GM12878 (cell line): ENCODE data around the gene TRIL. TPM values are rescaled to one million over a fixed set of nuclear protein-coding genes. Genes with fewer than 3 reads are reported as not detected.
A peak's percentile ranks its signal among the peaks of the same experiment; 100 is the strongest.

Source experiments
- ATAC-seq: fragments of 200-7000 bp; cut with Tn5 transposase; 3 replicates; pipeline ENCODE4 v1.9.1; 2020; ENCODE audit warnings: mild to moderate bottlenecking, moderate library complexity
- BruUV-seq: library from RNA; stranded (reverse); fragments of 400-500 nt; replicated peaks from 2 replicates; lab custom pipeline; 2021; lab: Mats Ljungman, UMichigan
- CTCF ChIA-PET: fragments of 300-600 bp; sonication (Branson Sonifier 250); formaldehyde crosslinking; extraction: SDS; loops from one replicate; lab custom pipeline; 2021; ENCODE audit warnings: inconsistent platforms; lab: Yijun Ruan, JAX
- POLR2A ChIA-PET: fragments of 350-600 bp; formaldehyde crosslinking; extraction: SDS; loops from one replicate; lab custom pipeline; 2021; ENCODE audit warnings: inconsistent platforms; lab: Charles Lee
- RAD21 ChIA-PET: fragments of 300-600 bp; sonication (Branson Sonifier 250); formaldehyde crosslinking; loops from one replicate; lab custom pipeline; 2023; ENCODE audit warnings: antibody characterized with exemption; ENCODE audit not compliant: unreplicated experiment; lab: Charles Lee
- SMC1A ChIA-PET: fragments of 300-600 bp; sonication (Branson Sonifier 250); formaldehyde crosslinking; loops from one replicate; lab custom pipeline; 2023; ENCODE audit not compliant: unreplicated experiment, uncharacterized antibody; lab: Charles Lee
- DNase-seq: peaks from one replicate; pipeline ENCODE4 v3.0.0-alpha.2; 2011; ENCODE audit warnings: low read depth, low spot score
- FAIRE-seq: peaks from 3 replicates; lab custom pipeline; 2011; peaks lifted over from hg19 to GRCh38; lab: Jason Lieb, UNC
- H2AFZ ChIP-seq: 2 replicates; pipeline ENCODE4 v1.6.0; 2011; ENCODE audit warnings: low read depth, low read length, control low read depth; ENCODE audit not compliant: control insufficient read depth
- H3K27ac ChIP-seq: 2 replicates; pipeline ENCODE4 v1.5.1; 2011; ENCODE audit warnings: control low read depth; ENCODE audit not compliant: control insufficient read depth, insufficient read depth
- H3K27me3 ChIP-seq, 2 experiments: replicated peaks in 1 of 2; 2 replicates each; pipeline versions ENCODE4 v1.6.0 to v1.6.1; 2011; ENCODE audit warnings: low read length in 1 of 2; ENCODE audit not compliant: control insufficient read depth in 2 of 2, insufficient read depth in 2 of 2
- H3K36me3 ChIP-seq, 2 experiments: 2 replicates each; pipeline ENCODE4 v1.5.1; 2011; ENCODE audit warnings: low read length in 1 of 2; ENCODE audit not compliant: control insufficient read depth in 2 of 2, insufficient read depth in 2 of 2
- H3K4me1 ChIP-seq: 2 replicates; pipeline ENCODE4 v1.6.1; 2011; ENCODE audit warnings: mild to moderate bottlenecking, low read length, moderate library complexity, mixed read lengths; ENCODE audit not compliant: control insufficient read depth, insufficient read depth
- H3K4me2 ChIP-seq: 2 replicates; pipeline ENCODE4 v1.6.0; 2011; ENCODE audit warnings: control low read depth; ENCODE audit not compliant: control insufficient read depth, insufficient read depth
- H3K4me3 ChIP-seq: fragments of 200-600 bp; sonication (generic); 2 replicates; pipeline ENCODE4 v1.5.1; 2016
- H3K79me2 ChIP-seq: 2 replicates; pipeline ENCODE4 v1.6.0; 2011; ENCODE audit warnings: low read length; ENCODE audit not compliant: control insufficient read depth, insufficient read depth
- H3K9ac ChIP-seq: 2 replicates; pipeline ENCODE4 v1.8.0; 2011; ENCODE audit warnings: low read length, control low read depth, mixed read lengths; ENCODE audit not compliant: control insufficient read depth, insufficient read depth
- H3K9me3 ChIP-seq: replicated peaks from 3 replicates; pipeline ENCODE4 v1.5.1; 2011; ENCODE audit warnings: mild to moderate bottlenecking, low read length; ENCODE audit not compliant: control insufficient read depth, insufficient read depth
- H4K20me1 ChIP-seq: 2 replicates; pipeline ENCODE4 v1.6.0; 2011; ENCODE audit not compliant: control insufficient read depth, insufficient read depth
- EGR1 ChIP-seq, 2 experiments: IDR thresholded peaks; 1 replicate in 1 of 2; 2 replicates in 1 of 2; pipeline ENCODE4 v1.6.1; 2011 to 2012; ENCODE audit warnings: low read depth in 2 of 2, low read length in 2 of 2, borderline replicate concordance in 1 of 2, mild to moderate bottlenecking in 1 of 2, moderate library complexity in 1 of 2
- EP300 ChIP-seq, 2 experiments: fragments of 150-350 bp in 1 of 2; IDR thresholded peaks; 2 replicates each; pipeline ENCODE4 v1.6.1; 2011 to 2012; ENCODE audit warnings: low read depth in 2 of 2, low read length in 2 of 2, borderline replicate concordance in 1 of 2, improper control_type of control experiment in 1 of 2, inconsistent platforms in 1 of 2; ENCODE audit not compliant: control insufficient read depth in 1 of 2
- ESRRA ChIP-seq: IDR thresholded peaks from 2 replicates; pipeline ENCODE4 v1.6.1; 2012; ENCODE audit warnings: mild to moderate bottlenecking, low read length, improper control_type of control experiment
- ETV6 ChIP-seq, 2 experiments: fragments of 450-650 bp in 1 of 2; IDR thresholded peaks in 1 of 2; conservative IDR thresholded peaks in 1 of 2; 2 replicates each; pipeline ENCODE4 v1.6.1; 2014; ENCODE audit warnings: antibody characterized with exemption in 1 of 2, borderline replicate concordance in 1 of 2, low read depth in 1 of 2, mild to moderate bottlenecking in 1 of 2, moderate library complexity in 1 of 2
- IKZF1 ChIP-seq: fragments of 450-650 bp; conservative IDR thresholded peaks from 2 replicates; pipeline ENCODE4 v1.6.1; 2017; ENCODE audit warnings: antibody characterized with exemption, mild to moderate bottlenecking
- MTA3 ChIP-seq: IDR thresholded peaks from 2 replicates; pipeline ENCODE4 v1.6.1; 2012; ENCODE audit warnings: low read length, inconsistent platforms, borderline replicate concordance
- NFYB ChIP-seq: IDR thresholded peaks from 2 replicates; pipeline ENCODE4 v1.6.1; 2011; ENCODE audit warnings: low read depth, mild to moderate bottlenecking, low read length, improper control_type of control experiment, moderate library complexity; ENCODE audit not compliant: insufficient read depth
- RAD21 ChIP-seq: IDR thresholded peaks from 2 replicates; pipeline ENCODE4 v1.6.1; 2011; ENCODE audit warnings: mild to moderate bottlenecking, low read depth, low read length, moderate library complexity; ENCODE audit not compliant: insufficient read depth
- RB1 ChIP-seq: fragments of 450-650 bp; formaldehyde crosslinking; IDR thresholded peaks from 2 replicates; pipeline ENCODE4 v1.6.1; 2017; ENCODE audit warnings: mild to moderate bottlenecking, borderline replicate concordance
- RCOR1 ChIP-seq: conservative IDR thresholded peaks from 2 replicates; pipeline ENCODE4 v1.6.1; 2012; ENCODE audit warnings: low read depth, low read length, improper control_type of control experiment
- SMC3 ChIP-seq: IDR thresholded peaks from 2 replicates; pipeline ENCODE4 v1.6.1; 2011; ENCODE audit warnings: low read length, improper control_type of control experiment, borderline replicate concordance
- SPI1 ChIP-seq: IDR thresholded peaks from 2 replicates; pipeline ENCODE4 v1.6.1; 2011; ENCODE audit warnings: low read depth, mild to moderate bottlenecking, low read length, moderate library complexity, borderline replicate concordance; ENCODE audit not compliant: insufficient read depth
- SREBF1 ChIP-seq: IDR thresholded peaks from 2 replicates; pipeline ENCODE4 v1.6.1; 2012; ENCODE audit warnings: mild to moderate bottlenecking, low read length
- TCF3 ChIP-seq: IDR thresholded peaks from 2 replicates; pipeline ENCODE4 v1.6.1; 2012; ENCODE audit warnings: low read depth, mild to moderate bottlenecking, low read length, borderline replicate concordance; ENCODE audit not compliant: insufficient read depth
- WGBS: methylation state at CpG from one replicate; pipeline ENCODE4 v1.1.6; 2016; ENCODE audit warnings: low lambda C conversion rate; ENCODE audit not compliant: insufficient replicate concordance, insufficient coverage; ENCODE audit errors: missing lambda C conversion rate; 5-methylcytosine and 5-hydroxymethylcytosine counted together
- in situ Hi-C: fragments of 300-500 bp; cut with MboI; formaldehyde crosslinking; loops from 9 replicates; pipeline ENCODE4 v1.14.3; 2018; ENCODE audit warnings: mixed read lengths
- intact Hi-C: fragments of 100-400 bp; cut with micrococcal nuclease; formaldehyde crosslinking; loops from one replicate; pipeline ENCODE4 v1.14.2; 2022; ENCODE audit not compliant: unreplicated experiment
- polyA plus RNA-seq, 11 experiments: library from polyadenylated mRNA; depleted of rRNA in 4 of 11; unstranded in 6 of 11; stranded (reverse) in 5 of 11; fragments of >200 nt; fragmentation: Nextera tagmentation in 4 of 11; fragmentation: Illumina TruSeq in 1 of 11; extraction: Ambion mirVana in 4 of 11; extraction: Trizol in 1 of 11; gene quantifications; 1 replicate in 1 of 11; 2 replicates in 10 of 11; pipeline versions ENCODE4 v1.2.1 to v1.2.3, GENCODE V29; 2011 to 2016; ENCODE audit warnings: inconsistent platforms in 2 of 11, missing spikeins in 2 of 11, low read depth in 1 of 11
- total RNA-seq, 4 experiments: library from RNA; depleted of rRNA in 3 of 4; stranded (reverse); fragments of >200 nt in 3 of 4; fragmentation: Illumina TruSeq in 1 of 4; extraction: Trizol in 1 of 4; gene quantifications; 2 replicates each; pipeline versions ENCODE4 v1.2.1 to v1.2.3, GENCODE V29; 2013 to 2021
- TF ChIP-seq, protein P1 (sequence below), 3 experiments: IDR thresholded peaks in 2 of 3; conservative IDR thresholded peaks in 1 of 3; 2 replicates each; pipeline ENCODE4 v1.5.1; 2011; ENCODE audit warnings: low read depth in 3 of 3, low read length in 3 of 3, mild to moderate bottlenecking in 3 of 3, control low read depth in 2 of 3, moderate library complexity in 2 of 3, inconsistent platforms in 1 of 3, mixed read lengths in 1 of 3; ENCODE audit not compliant: control insufficient read depth in 2 of 3, insufficient read depth in 1 of 3; ENCODE audit errors: extremely low read depth in 1 of 3
- TF ChIP-seq, protein P2 (sequence below): IDR thresholded peaks from 2 replicates; pipeline ENCODE4 v1.6.1; 2012; ENCODE audit warnings: mild to moderate bottlenecking, low read depth, low read length

Gene TRIL
- total and polyA plus RNA-seq, 10 of the 15 experiments (the other 5 are each of a cell fraction or from before 2014, with no cell fraction given) = not detected

DNA sequence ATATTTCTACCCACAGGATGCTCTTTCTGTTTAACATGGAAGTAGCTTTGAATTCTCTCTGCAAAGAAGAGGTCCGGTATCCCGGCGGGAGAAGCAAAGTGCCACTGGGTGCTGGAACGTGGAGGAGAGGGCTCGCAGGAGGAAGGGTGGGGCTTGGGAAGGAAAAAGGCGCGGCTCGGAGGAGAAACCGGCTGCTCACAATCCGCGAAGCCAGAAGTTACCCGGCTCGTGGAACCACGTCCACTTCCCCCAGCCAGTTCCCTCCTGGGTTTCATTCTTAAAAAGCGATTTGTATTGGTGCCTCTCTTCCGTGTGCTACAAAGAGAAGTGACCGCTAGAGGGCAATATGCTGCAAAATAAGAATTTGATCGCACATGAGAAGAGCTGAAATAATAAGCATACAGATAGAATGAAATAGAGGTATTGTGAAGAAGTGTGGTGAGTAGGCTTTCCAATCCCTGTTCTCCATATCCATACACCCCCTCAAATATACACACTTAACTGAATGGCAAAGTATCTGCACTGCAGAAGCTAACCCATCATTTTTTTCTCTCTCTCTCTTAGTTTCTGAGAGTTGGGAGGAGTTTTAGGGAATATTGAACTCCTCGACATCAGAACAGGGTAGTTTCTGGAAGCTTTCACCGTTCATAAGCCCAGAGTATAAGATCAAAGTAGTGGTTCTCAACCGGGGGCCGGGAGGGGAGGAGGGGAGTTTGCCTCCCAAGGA, 31.1 kb downstream of the TRIL start:
- 4% methylated on average over 22 of the region's 22 CpGs for WGBS
- peak overlapping the region; percentile 74 for H2AFZ ChIP-seq
- no peaks in the 10 kb centered on the region for H3K79me2 ChIP-seq
- ChIA-PET RAD21 (interaction anchor here (0.6 to 3.5 kb wide), 11 partner anchors 11 to 482 kb away, joined by 3 to 22 read pairs (median 3); no protein-coding TSS in a partner anchor), POLR2A (no interaction called here), SMC1A (interaction anchor here (0.7 to 10.6 kb wide), 15 partner anchors 22 to 537 kb away, joined by 3 to 85 read pairs (median 3); no protein-coding TSS in a partner anchor), CTCF (interaction anchor here (0.5 to 10.0 kb wide), 50 partner anchors 9 to 994 kb away, joined by 3 to 375 read pairs (median 4); no protein-coding TSS in a partner anchor)
- H3K9ac ChIP-seq = peak overlapping the region; percentile 48; the same call in 1 of the 2 replicates
- no peaks in the 10 kb centered on the region for H4K20me1 ChIP-seq
- DNase-seq (peak; percentile 16), ATAC-seq (peak; percentile 98), FAIRE-seq (peak; percentile 38)
- H3K9me3 ChIP-seq = no peaks in the 10 kb centered on the region
- intact Hi-C loops = loop anchor here (1.0 to 10.0 kb wide), 4 partner anchors 175 to 998 kb away; no protein-coding TSS in a partner anchor
- H3K4me1 ChIP-seq = peaks cover 5% of the 10 kb centered on the region; the same call in 1 of the 2 replicates
- peaks cover 0 to 1% of the 10 kb centered on the region in 2 experiments; a peak in 1 of 4 replicates for H3K27me3 ChIP-seq
- no peak overlapping the region for H3K4me3 ChIP-seq
- no peak overlapping the region for H3K27ac ChIP-seq
- H3K36me3 ChIP-seq = no peaks in the 10 kb centered on the region
- H3K4me2 ChIP-seq = peak overlapping the region; percentile 90
- BruUV-seq = no TSS peak
- in situ Hi-C loops = no loop called here
- TF ChIP-seq RB1 (no peak), RCOR1 (no peak), SREBF1 (no peak), EGR1 (IDR thresholded peaks at IDR 0.05; ENCODE audit: borderline replicate concordance in 1 of 2, low read depth in 2 of 2, low read length in 2 of 2) (no peak), ETV6 (conservative IDR thresholded peaks at IDR 0.05 in 1 of 2, IDR thresholded peaks at IDR 0.05 in 1 of 2; ENCODE audit: borderline replicate concordance in 1 of 2, low read depth in 1 of 2) (peak in 1 of 2 experiments; percentile 47; a peak in 1 of 4 replicates), EP300 (IDR thresholded peaks at IDR 0.05; ENCODE audit: borderline replicate concordance in 1 of 2, control insufficient read depth in 1 of 2, low read depth in 2 of 2, low read length in 2 of 2) (no peak), RAD21 (peak; percentile 67), MTA3 (no peak), NFYB (no peak), TCF3 (no peak), SPI1 (peak; percentile 69; the same call in 1 of the 2 replicates), SMC3 (peak; percentile 59; the same call in 1 of the 2 replicates), ESRRA (no peak), IKZF1 (peak; percentile 34; the same call in 1 of the 2 replicates)
- TF ChIP-seq, protein P1, sequence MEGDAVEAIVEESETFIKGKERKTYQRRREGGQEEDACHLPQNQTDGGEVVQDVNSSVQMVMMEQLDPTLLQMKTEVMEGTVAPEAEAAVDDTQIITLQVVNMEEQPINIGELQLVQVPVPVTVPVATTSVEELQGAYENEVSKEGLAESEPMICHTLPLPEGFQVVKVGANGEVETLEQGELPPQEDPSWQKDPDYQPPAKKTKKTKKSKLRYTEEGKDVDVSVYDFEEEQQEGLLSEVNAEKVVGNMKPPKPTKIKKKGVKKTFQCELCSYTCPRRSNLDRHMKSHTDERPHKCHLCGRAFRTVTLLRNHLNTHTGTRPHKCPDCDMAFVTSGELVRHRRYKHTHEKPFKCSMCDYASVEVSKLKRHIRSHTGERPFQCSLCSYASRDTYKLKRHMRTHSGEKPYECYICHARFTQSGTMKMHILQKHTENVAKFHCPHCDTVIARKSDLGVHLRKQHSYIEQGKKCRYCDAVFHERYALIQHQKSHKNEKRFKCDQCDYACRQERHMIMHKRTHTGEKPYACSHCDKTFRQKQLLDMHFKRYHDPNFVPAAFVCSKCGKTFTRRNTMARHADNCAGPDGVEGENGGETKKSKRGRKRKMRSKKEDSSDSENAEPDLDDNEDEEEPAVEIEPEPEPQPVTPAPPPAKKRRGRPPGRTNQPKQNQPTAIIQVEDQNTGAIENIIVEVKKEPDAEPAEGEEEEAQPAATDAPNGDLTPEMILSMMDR (IDR thresholded peaks at IDR 0.05 in 2 of 3, conservative IDR thresholded peaks at IDR 0.05 in 1 of 3; ENCODE audit: control insufficient read depth in 2 of 3, extremely low read depth in 1 of 3, insufficient read depth in 1 of 3, low read depth in 3 of 3, low read length in 3 of 3) = peak; percentile 66 to 83 (median 78)
- TF ChIP-seq, protein P2, sequence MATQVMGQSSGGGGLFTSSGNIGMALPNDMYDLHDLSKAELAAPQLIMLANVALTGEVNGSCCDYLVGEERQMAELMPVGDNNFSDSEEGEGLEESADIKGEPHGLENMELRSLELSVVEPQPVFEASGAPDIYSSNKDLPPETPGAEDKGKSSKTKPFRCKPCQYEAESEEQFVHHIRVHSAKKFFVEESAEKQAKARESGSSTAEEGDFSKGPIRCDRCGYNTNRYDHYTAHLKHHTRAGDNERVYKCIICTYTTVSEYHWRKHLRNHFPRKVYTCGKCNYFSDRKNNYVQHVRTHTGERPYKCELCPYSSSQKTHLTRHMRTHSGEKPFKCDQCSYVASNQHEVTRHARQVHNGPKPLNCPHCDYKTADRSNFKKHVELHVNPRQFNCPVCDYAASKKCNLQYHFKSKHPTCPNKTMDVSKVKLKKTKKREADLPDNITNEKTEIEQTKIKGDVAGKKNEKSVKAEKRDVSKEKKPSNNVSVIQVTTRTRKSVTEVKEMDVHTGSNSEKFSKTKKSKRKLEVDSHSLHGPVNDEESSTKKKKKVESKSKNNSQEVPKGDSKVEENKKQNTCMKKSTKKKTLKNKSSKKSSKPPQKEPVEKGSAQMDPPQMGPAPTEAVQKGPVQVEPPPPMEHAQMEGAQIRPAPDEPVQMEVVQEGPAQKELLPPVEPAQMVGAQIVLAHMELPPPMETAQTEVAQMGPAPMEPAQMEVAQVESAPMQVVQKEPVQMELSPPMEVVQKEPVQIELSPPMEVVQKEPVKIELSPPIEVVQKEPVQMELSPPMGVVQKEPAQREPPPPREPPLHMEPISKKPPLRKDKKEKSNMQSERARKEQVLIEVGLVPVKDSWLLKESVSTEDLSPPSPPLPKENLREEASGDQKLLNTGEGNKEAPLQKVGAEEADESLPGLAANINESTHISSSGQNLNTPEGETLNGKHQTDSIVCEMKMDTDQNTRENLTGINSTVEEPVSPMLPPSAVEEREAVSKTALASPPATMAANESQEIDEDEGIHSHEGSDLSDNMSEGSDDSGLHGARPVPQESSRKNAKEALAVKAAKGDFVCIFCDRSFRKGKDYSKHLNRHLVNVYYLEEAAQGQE = no peak
